Measurements from ENCODE around the gene DEFB131B.

GRCh38 chr11:71930556-71931244, 52.4 kb downstream of the DEFB131B start:
- no peak for TF ChIP-seq U2AF2 (optimal IDR thresholded peaks at IDR 0.05; ENCODE audit: low read depth, low read length)
- TF ChIP-seq POLR2A (conservative IDR thresholded peaks at IDR 0.05) = no peak
- no peak for TF ChIP-seq E2F4 (CRISPR knock-in tag; IDR thresholded peaks at IDR 0.05; ENCODE audit: low read depth)
- TF ChIP-seq, protein P1, sequence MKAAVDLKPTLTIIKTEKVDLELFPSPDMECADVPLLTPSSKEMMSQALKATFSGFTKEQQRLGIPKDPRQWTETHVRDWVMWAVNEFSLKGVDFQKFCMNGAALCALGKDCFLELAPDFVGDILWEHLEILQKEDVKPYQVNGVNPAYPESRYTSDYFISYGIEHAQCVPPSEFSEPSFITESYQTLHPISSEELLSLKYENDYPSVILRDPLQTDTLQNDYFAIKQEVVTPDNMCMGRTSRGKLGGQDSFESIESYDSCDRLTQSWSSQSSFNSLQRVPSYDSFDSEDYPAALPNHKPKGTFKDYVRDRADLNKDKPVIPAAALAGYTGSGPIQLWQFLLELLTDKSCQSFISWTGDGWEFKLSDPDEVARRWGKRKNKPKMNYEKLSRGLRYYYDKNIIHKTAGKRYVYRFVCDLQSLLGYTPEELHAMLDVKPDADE (conservative IDR thresholded peaks at IDR 0.05; ENCODE audit: control insufficient read depth, low read depth, low read length) = no peak

Data from K562 (cell line).